H1 (cell line): ENCODE measurements around the gene GLDC. TPM values are rescaled to one million over a fixed set of nuclear protein-coding genes. Genes with fewer than 3 reads are reported as not detected.

Source experiments
- CTCF ChIA-PET: fragments of 300-600 bp; sonication (Branson Sonifier 250); formaldehyde crosslinking; loops from one replicate; lab custom pipeline; 2021; ENCODE audit not compliant: partially characterized antibody; lab: Charles Lee
- POLR2A ChIA-PET: fragments of 300-600 bp; sonication (Branson Sonifier 250); formaldehyde crosslinking; loops from one replicate; lab custom pipeline; 2021; ENCODE audit warnings: inconsistent platforms; ENCODE audit not compliant: partially characterized antibody; lab: Charles Lee
- DNase-seq, 2 experiments: peaks; one replicate each; pipeline versions ENCODE4 v3.0.0 to v3.0.0-alpha.2; 2010 to 2022; ENCODE audit warnings: low spot score in 2 of 2, low read depth in 1 of 2, mixed read lengths in 1 of 2
- FAIRE-seq: peaks from 2 replicates; lab custom pipeline; 2011; peaks lifted over from hg19 to GRCh38; lab: Jason Lieb, UNC
- H2AFZ ChIP-seq: 2 replicates; pipeline ENCODE4 v1.8.1; 2012; ENCODE audit warnings: low read length, inconsistent platforms
- H2AK5ac ChIP-seq: 2 replicates; pipeline ENCODE4 v1.6.1; 2013; ENCODE audit warnings: low read depth, low read length
- H2BK120ac ChIP-seq: replicated peaks from 2 replicates; pipeline ENCODE3; 2013; ENCODE audit warnings: low read depth, low read length, inconsistent platforms
- H2BK12ac ChIP-seq: 2 replicates; pipeline ENCODE4 v1.6.1; 2013; ENCODE audit warnings: low read depth, low read length
- H2BK15ac ChIP-seq: 2 replicates; pipeline ENCODE4 v1.6.1; 2013; ENCODE audit warnings: low read length
- H2BK20ac ChIP-seq: 2 replicates; pipeline ENCODE4 v1.6.1; 2013; ENCODE audit warnings: low read length
- H2BK5ac ChIP-seq: 2 replicates; pipeline ENCODE4 v1.6.1; 2013; ENCODE audit warnings: low read depth, low read length
- H3K14ac ChIP-seq: 2 replicates; pipeline ENCODE4 v1.6.1; 2013; ENCODE audit warnings: inconsistent platforms; ENCODE audit not compliant: insufficient read length
- H3K18ac ChIP-seq: 2 replicates; pipeline ENCODE4 v1.6.1; 2013; ENCODE audit warnings: low read length; ENCODE audit errors: extremely low read depth
- H3K23ac ChIP-seq: 2 replicates; pipeline ENCODE4 v1.6.1; 2013; ENCODE audit warnings: inconsistent platforms; ENCODE audit not compliant: insufficient read length
- H3K23me2 ChIP-seq: 2 replicates; pipeline ENCODE4 v1.6.1; 2013; ENCODE audit warnings: low read depth, low read length
- H3K27ac ChIP-seq: 2 replicates; pipeline ENCODE4 v1.6.1; 2011; ENCODE audit warnings: low read depth, low read length, inconsistent platforms
- H3K27me3 ChIP-seq, 4 experiments: replicated peaks in 1 of 4; 1 replicate in 1 of 4; 2 replicates in 3 of 4; pipeline versions ENCODE4 v1.6.1 to v1.8.1; 2011 to 2013; ENCODE audit warnings: low read length in 3 of 4, mild to moderate bottlenecking in 3 of 4, inconsistent platforms in 2 of 4, mixed read lengths in 2 of 4, moderate library complexity in 1 of 4; ENCODE audit not compliant: control insufficient read depth in 3 of 4, insufficient read depth in 3 of 4; ENCODE audit errors: extremely low read depth in 1 of 4
- H3K36me3 ChIP-seq, 4 experiments: 2 replicates each; pipeline versions ENCODE4 v1.6.1 to v1.8.1; 2011 to 2013; ENCODE audit warnings: mild to moderate bottlenecking in 4 of 4, low read length in 3 of 4, moderate library complexity in 2 of 4, control low read depth in 1 of 4, inconsistent platforms in 1 of 4; ENCODE audit not compliant: insufficient read depth in 4 of 4, control insufficient read depth in 2 of 4
- H3K4ac ChIP-seq: replicated peaks from 2 replicates; pipeline ENCODE3; 2013; ENCODE audit warnings: low read length, low read depth, mixed read lengths, inconsistent platforms; ENCODE audit not compliant: insufficient read length
- H3K4me1 ChIP-seq, 4 experiments: replicated peaks in 1 of 4; 1 replicate in 1 of 4; 2 replicates in 3 of 4; pipeline versions ENCODE4 v1.6.1 to v1.8.1; 2011 to 2013; ENCODE audit warnings: low read length in 3 of 4, inconsistent platforms in 2 of 4, mixed read lengths in 1 of 4; ENCODE audit not compliant: insufficient read depth in 4 of 4, control insufficient read depth in 3 of 4
- H3K4me2 ChIP-seq, 2 experiments: 2 replicates each; pipeline versions ENCODE4 v1.6.1 to v1.8.1; 2011 to 2013; ENCODE audit warnings: low read depth in 2 of 2, low read length in 2 of 2, control low read depth in 1 of 2, inconsistent platforms in 1 of 2, mild to moderate bottlenecking in 1 of 2; ENCODE audit not compliant: insufficient read depth in 1 of 2
- H3K4me3 ChIP-seq, 4 experiments: fragments of 200-600, 300-600 bp in 1 of 4; sonication (generic), shearing (Covaris generic), sonication (Bioruptor Twin) in 1 of 4; 2 replicates each; pipeline versions ENCODE4 v1.5.1 to v1.8.1; 2011 to 2016; ENCODE audit warnings: low read length in 4 of 4, low read depth in 3 of 4, control low read depth in 2 of 4, inconsistent platforms in 2 of 4, mild to moderate bottlenecking in 2 of 4, mixed read lengths in 1 of 4, moderate library complexity in 1 of 4; ENCODE audit not compliant: insufficient read depth in 2 of 4; ENCODE audit errors: extremely low read depth in 1 of 4
- H3K56ac ChIP-seq: replicated peaks from 2 replicates; pipeline ENCODE3; 2013; ENCODE audit warnings: low read depth, mild to moderate bottlenecking, mixed read lengths, low read length, inconsistent platforms; ENCODE audit not compliant: insufficient read length
- H3K79me1 ChIP-seq: 2 replicates; pipeline ENCODE4 v1.6.1; 2013; ENCODE audit warnings: low read depth, low read length, control low read depth
- H3K79me2 ChIP-seq, 2 experiments: 2 replicates each; pipeline versions ENCODE4 v1.6.1 to v1.8.1; 2012 to 2013; ENCODE audit warnings: low read length in 2 of 2, mild to moderate bottlenecking in 2 of 2, inconsistent platforms in 1 of 2; ENCODE audit not compliant: insufficient read depth in 2 of 2, control insufficient read depth in 1 of 2
- H3K9ac ChIP-seq, 4 experiments: replicated peaks in 1 of 4; 1 replicate in 1 of 4; 2 replicates in 3 of 4; pipeline versions ENCODE4 v1.6.1 to v1.8.1; 2011 to 2013; ENCODE audit warnings: low read depth in 3 of 4, low read length in 3 of 4, control low read depth in 2 of 4, mild to moderate bottlenecking in 2 of 4, moderate library complexity in 2 of 4, inconsistent platforms in 1 of 4; ENCODE audit errors: extremely low read depth in 1 of 4
- H3K9me3 ChIP-seq, 2 experiments: 2 replicates each; pipeline versions ENCODE4 v1.6.1 to v1.8.1; 2012 to 2013; ENCODE audit warnings: mild to moderate bottlenecking in 2 of 2, moderate library complexity in 2 of 2, control low read depth in 1 of 2, inconsistent platforms in 1 of 2, low read depth in 1 of 2, low read length in 1 of 2, mixed read lengths in 1 of 2; ENCODE audit not compliant: insufficient read depth in 2 of 2
- H4K20me1 ChIP-seq, 2 experiments: replicated peaks in 1 of 2; 2 replicates each; pipeline versions ENCODE3 to v1.8.1; 2011 to 2013; ENCODE audit warnings: inconsistent platforms in 2 of 2, low read length in 2 of 2, mild to moderate bottlenecking in 1 of 2; ENCODE audit not compliant: insufficient read depth in 2 of 2, control insufficient read depth in 1 of 2
- H4K5ac ChIP-seq: 2 replicates; pipeline ENCODE4 v1.6.1; 2013; ENCODE audit warnings: low read length, low read depth, mixed read lengths, inconsistent platforms; ENCODE audit not compliant: insufficient read length
- H4K8ac ChIP-seq: 2 replicates; pipeline ENCODE4 v1.8.0; 2013; ENCODE audit warnings: mild to moderate bottlenecking, moderate library complexity, low read length, inconsistent platforms; ENCODE audit not compliant: insufficient read depth; ENCODE audit errors: extremely low read depth
- H4K91ac ChIP-seq: replicated peaks from 2 replicates; pipeline ENCODE3; 2013; ENCODE audit warnings: low read length, mixed read lengths, inconsistent platforms; ENCODE audit not compliant: insufficient read length
- CBX5 ChIP-seq: fragments of 300-800, 300-1000 bp; sonication (generic); IDR thresholded peaks from 2 replicates; pipeline ENCODE4 v1.7.1; 2016; ENCODE audit warnings: antibody characterized with exemption, low read length, low read depth
- CHD2 ChIP-seq: IDR thresholded peaks from 2 replicates; pipeline ENCODE4 v1.6.1; 2012; ENCODE audit warnings: low read length, improper control_type of control experiment
- PHF8 ChIP-seq: fragments of 200-600 bp; sonication (generic); conservative IDR thresholded peaks from 2 replicates; pipeline ENCODE4 v1.7.1; 2012; ENCODE audit warnings: low read depth, mild to moderate bottlenecking, inconsistent platforms, low read length, moderate library complexity
- POLR2AphosphoS5 ChIP-seq: IDR thresholded peaks from 2 replicates; pipeline ENCODE4 v1.6.1; 2011; ENCODE audit warnings: low read depth, low read length
- SP1 ChIP-seq: IDR thresholded peaks from 2 replicates; pipeline ENCODE4 v1.6.1; 2011; ENCODE audit warnings: low read depth, low read length
- SUZ12 ChIP-seq: fragments of 200-600 bp; sonication (generic); IDR thresholded peaks from 2 replicates; pipeline ENCODE4 v1.6.1; 2012; ENCODE audit warnings: mild to moderate bottlenecking, inconsistent platforms, low read length, moderate library complexity, mixed read lengths
- TBP ChIP-seq: IDR thresholded peaks from 2 replicates; pipeline ENCODE4 v1.6.1; 2011; ENCODE audit warnings: low read depth, low read length, improper control_type of control experiment
- ZNF274 ChIP-seq: IDR thresholded peaks from 2 replicates; pipeline ENCODE4 v1.7.0; 2012; ENCODE audit warnings: low read length, borderline replicate concordance; ENCODE audit errors: extremely low read depth
- WGBS, 2 experiments: shearing (Covaris generic) in 1 of 2; methylation state at CpG; one replicate each; pipeline versions ENCODE4 v1.1.6 to v1.1.7; 2013 to 2015; ENCODE audit warnings: low lambda C conversion rate in 2 of 2, mixed read lengths in 2 of 2, inconsistent platforms in 1 of 2, low coverage in 1 of 2, missing lambda C conversion rate in 1 of 2; ENCODE audit not compliant: insufficient replicate concordance in 2 of 2, insufficient coverage in 1 of 2, insufficient read length in 1 of 2; ENCODE audit errors: extremely low coverage in 1 of 2, missing lambda C conversion rate in 1 of 2; 5-methylcytosine and 5-hydroxymethylcytosine counted together
- polyA plus RNA-seq, 7 experiments: library from polyadenylated mRNA; depleted of rRNA in 3 of 7; stranded (reverse) in 5 of 7; unstranded in 2 of 7; fragments of >200 nt in 5 of 7; fragments of 200-250 nt in 2 of 7; gene quantifications; 1 replicate in 5 of 7; 2 replicates in 1 of 7; 4 replicates in 1 of 7; pipeline versions ENCODE4 v1.2.1 to v1.2.3, GENCODE V29; 2011 to 2013; ENCODE audit warnings: missing spikeins in 2 of 7, mixed read lengths in 2 of 7
- total RNA-seq: library from RNA; stranded (reverse); fragmentation: NEBNext Ultra II Directional; extraction: Animal tissue kit (Norgen Biotek cat#: 25700); gene quantifications from 2 replicates; pipeline ENCODE4 v1.2.1, GENCODE V29; 2021
- TF ChIP-seq, protein P1 (sequence below): IDR thresholded peaks from 2 replicates; pipeline ENCODE4 v1.6.1; 2012; ENCODE audit warnings: inconsistent platforms
- TF ChIP-seq, protein P2 (sequence below): IDR thresholded peaks from 2 replicates; pipeline ENCODE4 v1.6.1; 2012; ENCODE audit warnings: low read length, inconsistent platforms

GLDC gene
- total and polyA plus RNA-seq, 2 of the 8 experiments (the other 6 are each of a cell fraction or from before 2014, with no cell fraction given) = 48.8 to 101 TPM

DNA sequence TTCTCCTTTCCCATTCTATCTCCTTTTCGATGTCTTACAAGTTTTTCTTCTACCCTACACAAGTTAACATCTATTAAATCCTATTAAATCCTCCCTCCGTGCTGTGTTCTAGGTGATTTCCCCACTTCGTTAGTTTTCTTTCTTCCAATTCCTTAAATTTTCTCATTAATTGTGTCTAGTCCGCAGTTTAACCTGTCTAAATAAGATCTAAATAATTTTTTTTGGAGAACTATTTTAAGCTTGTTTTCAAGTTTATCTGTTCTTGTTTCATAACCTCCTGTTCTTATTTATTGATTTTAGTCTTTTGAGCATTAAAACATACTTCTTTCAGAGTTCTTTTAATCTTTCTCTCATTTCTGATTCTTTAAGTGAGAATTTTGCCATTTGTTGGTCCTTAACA lies 123.3 kb downstream of the GLDC start:
- no peaks in the 10 kb centered on the region; a peak in 1 of 4 replicates for H3K9me3 ChIP-seq
- no peaks in the 10 kb centered on the region for H3K79me1 ChIP-seq
- H3K4me1 ChIP-seq = no peaks in the 10 kb centered on the region
- no peak overlapping the region for H3K27ac ChIP-seq
- 96 to 100% methylated on average over 1 to 4 of the region's 4 CpGs for WGBS, 2 experiments
- no peaks in the 10 kb centered on the region for H3K36me3 ChIP-seq
- H4K20me1 ChIP-seq = no peaks in the 10 kb centered on the region
- no peak overlapping the region for H4K5ac ChIP-seq
- no peak overlapping the region for H2AK5ac ChIP-seq
- no peak overlapping the region for H3K4ac ChIP-seq
- ChIA-PET CTCF (no interaction called here), POLR2A (no interaction called here)
- H3K56ac ChIP-seq = no peak overlapping the region
- FAIRE-seq (no peak), DNase-seq (no peak)
- no peak overlapping the region for H3K4me3 ChIP-seq
- H4K8ac ChIP-seq = no peak overlapping the region
- H3K14ac ChIP-seq = no peak overlapping the region
- H3K9ac ChIP-seq = no peak overlapping the region
- H2BK120ac ChIP-seq = no peak overlapping the region
- H2BK5ac ChIP-seq = no peak overlapping the region
- no peak overlapping the region for H2BK12ac ChIP-seq
- no peak overlapping the region for H4K91ac ChIP-seq
- no peak overlapping the region for H3K18ac ChIP-seq
- no peaks in the 10 kb centered on the region; a peak in 1 of 7 replicates for H3K27me3 ChIP-seq
- no peak overlapping the region for H3K4me2 ChIP-seq
- no peaks in the 10 kb centered on the region for H3K79me2 ChIP-seq
- no peak overlapping the region for H2BK15ac ChIP-seq
- H3K23ac ChIP-seq = no peak overlapping the region
- H2AFZ ChIP-seq = no peak overlapping the region
- peaks cover 2% of the 10 kb centered on the region; the same call in 1 of the 2 replicates for H3K23me2 ChIP-seq
- H2BK20ac ChIP-seq = no peak overlapping the region
- TF ChIP-seq ZNF274 (no peak), PHF8 (no peak), TBP (no peak), SP1 (no peak), POLR2AphosphoS5 (no peak), CBX5 (no peak), CHD2 (no peak), SUZ12 (no peak)
- TF ChIP-seq, protein P1, sequence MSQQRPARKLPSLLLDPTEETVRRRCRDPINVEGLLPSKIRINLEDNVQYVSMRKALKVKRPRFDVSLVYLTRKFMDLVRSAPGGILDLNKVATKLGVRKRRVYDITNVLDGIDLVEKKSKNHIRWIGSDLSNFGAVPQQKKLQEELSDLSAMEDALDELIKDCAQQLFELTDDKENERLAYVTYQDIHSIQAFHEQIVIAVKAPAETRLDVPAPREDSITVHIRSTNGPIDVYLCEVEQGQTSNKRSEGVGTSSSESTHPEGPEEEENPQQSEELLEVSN = no peak
- TF ChIP-seq, protein P2, sequence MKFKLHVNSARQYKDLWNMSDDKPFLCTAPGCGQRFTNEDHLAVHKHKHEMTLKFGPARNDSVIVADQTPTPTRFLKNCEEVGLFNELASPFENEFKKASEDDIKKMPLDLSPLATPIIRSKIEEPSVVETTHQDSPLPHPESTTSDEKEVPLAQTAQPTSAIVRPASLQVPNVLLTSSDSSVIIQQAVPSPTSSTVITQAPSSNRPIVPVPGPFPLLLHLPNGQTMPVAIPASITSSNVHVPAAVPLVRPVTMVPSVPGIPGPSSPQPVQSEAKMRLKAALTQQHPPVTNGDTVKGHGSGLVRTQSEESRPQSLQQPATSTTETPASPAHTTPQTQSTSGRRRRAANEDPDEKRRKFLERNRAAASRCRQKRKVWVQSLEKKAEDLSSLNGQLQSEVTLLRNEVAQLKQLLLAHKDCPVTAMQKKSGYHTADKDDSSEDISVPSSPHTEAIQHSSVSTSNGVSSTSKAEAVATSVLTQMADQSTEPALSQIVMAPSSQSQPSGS = no peak
